ENCODE results near the gene OLFML2A. TPM values are rescaled to one million over a fixed set of nuclear protein-coding genes. Genes with fewer than 3 reads are reported as not detected.

The OLFML2A gene
- total RNA-seq, 1 experiment from 2014 or later, result 1.4 TPM

GRCh38 chr9:124861342-124862229 is 84.7 kb downstream of the OLFML2A start, which contains the start of the genes ARPC5L and RPL35:
Gene ARPC5L, plus strand, starts transcription at chr9:124862130. Its CDS starts 7,161 bp downstream, at chr9:124869291.
Gene RPL35, minus strand, starts transcription at chr9:124861957. Its CDS starts 45 bp downstream, at chr9:124861912.
- H3K9me3 ChIP-seq (ENCODE audit: low read depth, low read length, poor library complexity, severe bottlenecking), result no peaks in the 10 kb centered on the region
- peaks cover 49% of the 10 kb centered on the region for H3K36me3 ChIP-seq (ENCODE audit: insufficient read depth, low read length, poor library complexity, severe bottlenecking)
- peaks cover 30% of the 10 kb centered on the region for H3K4me1 ChIP-seq (ENCODE audit: insufficient read depth, low read length, poor library complexity, severe bottlenecking)
- CTCF ChIA-PET, result interaction anchor here (1.0 kb wide), 1 partner anchor 394 kb away, joined by 3 read pairs; no protein-coding TSS in a partner anchor
- no peaks in the 10 kb centered on the region for H3K27me3 ChIP-seq (replicated peaks; ENCODE audit: insufficient read depth, low read depth, low read length, poor library complexity)
- intact Hi-C loops (cut with micrococcal nuclease; ENCODE audit: unreplicated experiment), result no loop called here
- POLR2A ChIA-PET (ENCODE audit: low non-redundant PET), result no interaction called here
- DNase-seq (ENCODE audit: low spot score), result peak; percentile 98
- peak within 1 kb of the TSS; percentile 96 for H3K4me3 ChIP-seq (ENCODE audit: low read depth, low read length, poor library complexity, severe bottlenecking)
- no TSS peak for BruUV-seq (replicated peaks)
- peak within 1 kb of the TSS; percentile 98 for H3K27ac ChIP-seq (ENCODE audit: low read depth, low read length, poor library complexity, severe bottlenecking)
- TF ChIP-seq CTCF (conservative IDR thresholded peaks at IDR 0.05; ENCODE audit: low read depth, low read length) (peak; percentile 31; the same call in 1 of the 2 replicates), EZH2 (IDR thresholded peaks at IDR 0.05; ENCODE audit: borderline replicate concordance, low read depth, low read length, poor library complexity, severe bottlenecking) (no peak)

GRCh38 chr9:124863371-124863871 is 86.5 kb downstream of the OLFML2A start:
- Histone ChIP-seq H3K9me3 (ENCODE audit: low read depth, low read length, poor library complexity, severe bottlenecking) (no peaks in the 10 kb centered on the region), H3K4me3 (ENCODE audit: low read depth, low read length, poor library complexity, severe bottlenecking) (no peak overlapping the region), H3K27me3 (replicated peaks; ENCODE audit: insufficient read depth, low read depth, low read length, poor library complexity) (no peaks in the 10 kb centered on the region), H3K4me1 (ENCODE audit: insufficient read depth, low read length, poor library complexity, severe bottlenecking) (peaks cover 40% of the 10 kb centered on the region), H3K27ac (ENCODE audit: low read depth, low read length, poor library complexity, severe bottlenecking) (peak overlapping the region; percentile 59), H3K36me3 (ENCODE audit: insufficient read depth, low read length, poor library complexity, severe bottlenecking) (peaks cover 31% of the 10 kb centered on the region)
- TF ChIP-seq EZH2 (IDR thresholded peaks at IDR 0.05; ENCODE audit: borderline replicate concordance, low read depth, low read length, poor library complexity, severe bottlenecking), result no peak
- TF ChIP-seq CTCF (conservative IDR thresholded peaks at IDR 0.05; ENCODE audit: low read depth, low read length), result no peak
- POLR2A ChIA-PET (ENCODE audit: low non-redundant PET), result no interaction called here
- no TSS peak for BruUV-seq (replicated peaks)
- intact Hi-C loops (cut with micrococcal nuclease; ENCODE audit: unreplicated experiment), result no loop called here
- CTCF ChIA-PET, result no interaction called here
- DNase-seq (ENCODE audit: low spot score), result no peak

Other genes starting within 250 kb of the OLFML2A start
- gene NR6A1, start 5.8 kb upstream of the OLFML2A start, total RNA-seq (2021), result 5.3 and 6.8 TPM in 2 replicates
- not detected in 2 replicates for gene WDR38, start 76.3 kb downstream of the OLFML2A start, total RNA-seq (2021)
- gene RPL35, start 84.8 kb downstream of the OLFML2A start, total RNA-seq (2021), result 1,564 and 1,637 TPM in 2 replicates
- gene ARPC5L, start 85.0 kb downstream of the OLFML2A start, total RNA-seq (2021), result 73.3 and 73.9 TPM in 2 replicates
- gene GOLGA1, start 163.9 kb downstream of the OLFML2A start, total RNA-seq (2021), result 21.7 and 23.9 TPM in 2 replicates

Data from A673 (cell line).